Cortex of kidney (tissue), 1 donor: Measurements from ENCODE around the gene ANKRD34A.

Experiments used
- DNase-seq: peaks from one replicate; lab custom pipeline; 2025; lab: John Stamatoyannopoulos, UW

Gene ANKRD34A

GRCh38 chr1:145990249-145990855 is 26.0 kb upstream of the ANKRD34A start:
- DNase-seq = no peak

GRCh38 chr1:145988773-145989172 is 24.4 kb upstream of the ANKRD34A start:
- no peak for DNase-seq

- DNase-seq = no peak
Observed at GRCh38 chr1:145987926-145988325, 23.6 kb upstream of the ANKRD34A start.

- no peak for DNase-seq
Observed at GRCh38 chr1:145986551-145986950, 22.2 kb upstream of the ANKRD34A start.

GRCh38 chr1:145985502-145986439 is 21.4 kb upstream of the ANKRD34A start:
- DNase-seq = no peak

- DNase-seq = no peak
Observed at GRCh38 chr1:145985129-145985501, 20.7 kb upstream of the ANKRD34A start.

GRCh38 chr1:145983960-145984830 is 19.8 kb upstream of the ANKRD34A start:
- no peak for DNase-seq

- DNase-seq = no peak
Observed at GRCh38 chr1:145983206-145983675, 18.9 kb upstream of the ANKRD34A start.

- DNase-seq = no peak
Observed at GRCh38 chr1:145982010-145982723, 17.8 kb upstream of the ANKRD34A start.

- no peak for DNase-seq
Observed at GRCh38 chr1:145980457-145980994, 16.2 kb upstream of the ANKRD34A start.

- no peak for DNase-seq
Observed at GRCh38 chr1:145979746-145980456, 15.5 kb upstream of the ANKRD34A start.

GRCh38 chr1:145978854-145979745 is 14.7 kb upstream of the ANKRD34A start:
- DNase-seq = no peak

GRCh38 chr1:145978471-145978853 is 14.1 kb upstream of the ANKRD34A start:
- DNase-seq = no peak

- DNase-seq = no peak
Observed at GRCh38 chr1:145977486-145978470, 13.4 kb upstream of the ANKRD34A start.

- DNase-seq = no peak
Observed at GRCh38 chr1:145977016-145977415, 12.6 kb upstream of the ANKRD34A start.

GRCh38 chr1:145975216-145975615 is 10.8 kb upstream of the ANKRD34A start:
- DNase-seq = no peak

GRCh38 chr1:145974721-145975120 is 10.3 kb upstream of the ANKRD34A start:
- no peak for DNase-seq

GRCh38 chr1:145972580-145972979 is 8.2 kb upstream of the ANKRD34A start:
- no peak for DNase-seq
